ENCODE results near the gene PDGFB.

- TF ChIP-seq MITF (IDR thresholded peaks at IDR 0.05) (no peak), ZBTB43 (CRISPR knock-in tag; IDR thresholded peaks at IDR 0.05) (no peak), RBM14 (IDR thresholded peaks at IDR 0.05; ENCODE audit: borderline replicate concordance, insufficient read depth, low read depth, low read length) (no peak), CBX1 (IDR thresholded peaks at IDR 0.05; ENCODE audit: low read depth) (no peak), ATF2 (CRISPR knock-in tag; IDR thresholded peaks at IDR 0.05) (no peak), E4F1 (CRISPR knock-in tag; IDR thresholded peaks at IDR 0.05; ENCODE audit: borderline replicate concordance) (no peak), HMG20B (CRISPR knock-in tag; IDR thresholded peaks at IDR 0.05) (no peak), MTA3 (IDR thresholded peaks at IDR 0.05; ENCODE audit: borderline replicate concordance) (no peak), POLR2AphosphoS5 (IDR thresholded peaks at IDR 0.05; ENCODE audit: control insufficient read depth, insufficient read depth, low read depth, low read length) (no peak), MECOM (CRISPR knock-in tag; IDR thresholded peaks at IDR 0.05) (no peak), ZNF263 (CRISPR knock-in tag; IDR thresholded peaks at IDR 0.05; ENCODE audit: borderline replicate concordance) (no peak), SMAD3 (CRISPR knock-in tag; conservative IDR thresholded peaks at IDR 0.05) (no peak)
Measured at GRCh38 chr22:39227542-39228272, 17.1 kb downstream of the PDGFB start.

Measured in K562 (cell line).